GM21723 (cell line): Measurements from ENCODE around the gene KYAT1.

ENCODE experiments used
- ATAC-seq: cut with Tn5 transposase; IDR thresholded peaks from one replicate; pipeline ENCODE4 v1.9.1; 2021; ENCODE audit warnings: mild to moderate bottlenecking, moderate library complexity; ENCODE audit not compliant: unreplicated experiment

KYAT1 gene

GRCh38 chr9:128909859-128910258 is 28.1 kb upstream of the KYAT1 start:
- ATAC-seq, result no peak

GRCh38 chr9:128908372-128908771 is 26.6 kb upstream of the KYAT1 start:
- no peak for ATAC-seq

GRCh38 chr9:128906741-128907140 is 25.0 kb upstream of the KYAT1 start:
- no peak for ATAC-seq

GRCh38 chr9:128905964-128906363 is 24.2 kb upstream of the KYAT1 start:
- no peak for ATAC-seq

GRCh38 chr9:128903871-128904620 is 22.3 kb upstream of the KYAT1 start:
- ATAC-seq, result no peak

GRCh38 chr9:128903079-128903461 is 21.3 kb upstream of the KYAT1 start:
- no peak for ATAC-seq

GRCh38 chr9:128902351-128903078 is 20.8 kb upstream of the KYAT1 start:
- peak; percentile 87 for ATAC-seq

- ATAC-seq, result peak; percentile 10
These were observed 20.1 kb upstream of the KYAT1 start for GRCh38 chr9:128901822-128902221.

- no peak for ATAC-seq
These were observed 19.6 kb upstream of the KYAT1 start for GRCh38 chr9:128901379-128901778.

- ATAC-seq, result no peak
These were observed 18.0 kb upstream of the KYAT1 start for GRCh38 chr9:128899566-128900322.

- ATAC-seq, result no peak
These were observed 17.3 kb upstream of the KYAT1 start for GRCh38 chr9:128898845-128899565.

GRCh38 chr9:128898382-128898781 is 16.6 kb upstream of the KYAT1 start:
- no peak for ATAC-seq

- no peak for ATAC-seq
These were observed 13.8 kb upstream of the KYAT1 start for GRCh38 chr9:128895556-128895955.

- ATAC-seq, result no peak
These were observed 13.0 kb upstream of the KYAT1 start for GRCh38 chr9:128894764-128895163.

GRCh38 chr9:128893354-128893753 is 11.6 kb upstream of the KYAT1 start:
- no peak for ATAC-seq

- no peak for ATAC-seq
These were observed 10.6 kb upstream of the KYAT1 start for GRCh38 chr9:128892221-128892921.

- ATAC-seq, result no peak
These were observed 9.8 kb upstream of the KYAT1 start for GRCh38 chr9:128891321-128892220.

- no peak for ATAC-seq
These were observed 6.2 kb upstream of the KYAT1 start for GRCh38 chr9:128887914-128888350.

GRCh38 chr9:128887049-128887448 is 5.3 kb upstream of the KYAT1 start:
- ATAC-seq, result no peak
